Ovary (tissue), 9 donors: ENCODE measurements around the gene ZNF445. TPM values are rescaled to one million over a fixed set of nuclear protein-coding genes. Genes with fewer than 3 reads are reported as not detected.

Experiments used
- DNase-seq, 5 donors: peaks; one replicate each; pipeline ENCODE4 v3.0.0-alpha.2; 2019 to 2020
- H3K27ac ChIP-seq, 2 donors: fragments of 200-600 bp; one replicate each; pipeline versions ENCODE4 v1.5.1 to v1.8.0; 2019 to 2022
- H3K27me3 ChIP-seq: fragments of 200-600 bp; one replicate; pipeline ENCODE4 v1.8.0; 2022
- H3K36me3 ChIP-seq: fragments of 200-600 bp; sonication (generic); one replicate; pipeline ENCODE4 v1.5.1; 2019
- H3K4me1 ChIP-seq: one replicate; pipeline ENCODE4 v1.8.1; 2013; ENCODE audit warnings: mild to moderate bottlenecking, moderate library complexity; ENCODE audit not compliant: insufficient read depth
- H3K4me3 ChIP-seq: fragments of 200-600 bp; sonication (generic); one replicate; pipeline ENCODE4 v1.5.1; 2017
- H3K9me3 ChIP-seq, 2 donors: fragments of 200-600 bp in 1 of 2; sonication (generic) in 1 of 2; one replicate each; pipeline versions ENCODE4 v1.5.1 to v1.8.1; 2013 to 2019; ENCODE audit warnings: mild to moderate bottlenecking in 1 of 2, moderate library complexity in 1 of 2
- CTCF ChIP-seq, 3 donors: fragments of 450-650 bp in 2 of 3; fragments of 200-600 bp in 1 of 3; IDR thresholded peaks; one replicate each; pipeline versions ENCODE4 v1.5.1 to v1.8.0; 2016 to 2022; ENCODE audit warnings: antibody characterized with exemption in 3 of 3, mild to moderate bottlenecking in 1 of 3
- EP300 ChIP-seq: sonication (generic); formaldehyde crosslinking; IDR thresholded peaks from one replicate; pipeline ENCODE4 v1.6.1; 2017; ENCODE audit warnings: antibody characterized with exemption
- POLR2A ChIP-seq: fragments of 450-650 bp; IDR thresholded peaks from one replicate; pipeline ENCODE4 v1.6.1; 2017; ENCODE audit warnings: antibody characterized with exemption, mild to moderate bottlenecking, moderate library complexity
- WGBS, 3 donors: extraction: QIAGEN DNeasy Blood & Tissue Kit in 1 of 3; methylation state at CpG; one replicate each; pipeline versions ENCODE4 v1.1.5 to v1.1.7; 2013 to 2017; 5-methylcytosine and 5-hydroxymethylcytosine counted together
- intact Hi-C, 4 donors: fragments of 100-400 bp; cut with DNase I; formaldehyde crosslinking; loops; one replicate each; pipeline versions ENCODE4 v1.11.0 to v1.15.1; 2022 to 2023
- polyA plus RNA-seq, 2 donors: library from polyadenylated mRNA; stranded (reverse); fragments of 200-250 nt in 1 of 2; fragments of 350-450 nt in 1 of 2; fragmentation: Illumina TruSeq in 1 of 2; extraction: RNeasy Lipid Tissue Mini Kit (QIAGEN cat#74804) in 1 of 2; gene quantifications; one replicate each; pipeline ENCODE4 v1.2.3, GENCODE V29; 2013 to 2014
- total RNA-seq, 7 donors: library from RNA; depleted of rRNA in 2 of 7; stranded (reverse); fragments of >200 nt in 2 of 7; fragmentation: NEBNext Ultra II Directional in 3 of 7; extraction: Animal tissue kit (Norgen Biotek cat#: 25700) in 3 of 7; gene quantifications; one replicate each; pipeline versions ENCODE4 v1.1.0 to v1.2.4, GENCODE V29; 2016 to 2023
- donor health status: DM: no; HTN: no; CAD: no; lungs with moderate emphysema.
- donor health status: DM: no; HTN: no; CAD: no.
- donor health status: Bipolar disorder and iron deficiency.
- donor health status: DM: yes; HTN: yes; CAD: no.
- donor health status: DM: no; HTN: no; CAD: no.
- donor health status: DM: yes; HTN: yes; CAD: no.

The ZNF445 gene
- total and polyA plus RNA-seq, 9 donors = 5.2 to 30.3 (median 25.2) TPM

DNA sequence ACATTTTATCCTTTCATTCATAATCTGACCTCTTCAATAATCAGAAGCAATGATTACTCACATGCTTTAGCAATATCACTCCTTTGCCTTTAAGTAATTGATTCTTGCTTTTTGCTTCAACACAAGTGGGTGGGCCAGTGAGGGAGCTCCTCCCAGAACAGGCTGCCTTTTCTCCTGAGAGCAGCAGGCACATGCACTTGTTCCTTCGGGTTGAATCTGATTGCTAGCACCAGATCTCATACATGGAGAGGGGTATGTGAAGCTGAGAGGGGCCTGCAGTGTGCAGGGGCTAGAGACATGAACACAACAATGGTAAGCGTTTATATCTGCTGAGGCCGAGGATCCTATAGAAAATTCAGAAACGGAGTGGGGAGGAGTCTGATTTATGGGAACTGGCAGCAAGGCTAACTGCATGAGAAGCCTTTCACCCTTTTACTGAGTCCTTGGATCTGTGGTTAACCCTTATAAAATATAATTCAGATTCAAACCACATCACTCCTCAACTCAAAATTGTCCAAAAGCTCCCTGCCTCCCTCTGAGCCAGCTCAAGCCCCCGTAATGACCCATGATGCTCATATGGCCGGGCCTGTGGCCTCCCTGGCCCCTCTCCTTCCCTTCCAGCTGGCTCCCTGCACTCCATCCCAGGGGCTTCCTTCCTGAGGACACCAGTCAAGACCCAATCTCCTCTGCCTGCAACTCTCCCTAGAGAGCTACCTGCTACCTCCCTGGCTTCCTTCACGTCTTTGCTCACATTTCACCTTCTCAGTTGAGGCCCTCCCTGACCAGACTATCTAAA lies 32.4 kb downstream of the ZNF445 start:
- Histone ChIP-seq H3K27ac (no peak overlapping the region), H3K4me1 (no peaks in the 10 kb centered on the region), H3K4me3 (no peak overlapping the region), H3K36me3 (no peaks in the 10 kb centered on the region), H3K9me3 (no peaks in the 10 kb centered on the region), H3K27me3 (no peaks in the 10 kb centered on the region)
- intact Hi-C loops = no loop called here
- 89 to 92% (median 91%) methylated on average over 7 of the region's 7 CpGs for WGBS, 3 donors
- TF ChIP-seq POLR2A (no peak), EP300 (no peak), CTCF (IDR thresholded peaks at IDR 0.05) (no peak)
- DNase-seq = no peak

DNA sequence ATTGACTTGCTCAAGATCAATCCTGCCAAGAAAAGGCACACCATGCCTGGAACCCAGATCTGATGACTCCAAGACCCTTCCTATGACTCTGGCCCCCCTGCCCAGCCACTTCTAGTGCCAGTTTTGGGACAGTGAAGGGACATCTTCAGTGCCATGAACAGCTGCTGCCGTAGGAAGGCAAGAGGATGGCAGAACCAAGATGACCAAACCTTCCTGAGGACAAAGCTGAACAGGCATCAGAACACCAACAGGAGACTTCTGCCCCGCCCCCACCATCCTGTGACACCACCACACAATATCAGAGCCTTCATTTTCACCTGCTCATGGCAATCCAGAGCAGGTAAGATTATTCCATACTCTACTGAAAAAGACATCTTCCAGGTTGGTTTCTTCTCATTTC lies 33.0 kb downstream of the ZNF445 start:
- TF ChIP-seq CTCF (IDR thresholded peaks at IDR 0.05) (no peak), POLR2A (no peak)
- no peaks in the 10 kb centered on the region for H3K4me1 ChIP-seq
- no peak overlapping the region for H3K4me3 ChIP-seq
- no peaks in the 10 kb centered on the region for H3K9me3 ChIP-seq
- intact Hi-C loops = no loop called here
- DNase-seq = no peak
- 92 to 100% (median 97%) methylated on average over 2 of the region's 2 CpGs for WGBS, 3 donors
- no peak overlapping the region for H3K27ac ChIP-seq
- no peaks in the 10 kb centered on the region for H3K27me3 ChIP-seq
- H3K36me3 ChIP-seq = no peaks in the 10 kb centered on the region

- no peaks in the 10 kb centered on the region for H3K27me3 ChIP-seq
- 73 to 84% (median 79%) methylated on average over 2 of the region's 2 CpGs for WGBS, 3 donors
- DNase-seq = no peak
- no peaks in the 10 kb centered on the region for H3K36me3 ChIP-seq
- intact Hi-C loops = no loop called here
- H3K4me3 ChIP-seq = no peak overlapping the region
- H3K27ac ChIP-seq = no peak overlapping the region
- H3K9me3 ChIP-seq = no peaks in the 10 kb centered on the region
- H3K4me1 ChIP-seq = no peaks in the 10 kb centered on the region
- TF ChIP-seq CTCF (IDR thresholded peaks at IDR 0.05) (no peak), POLR2A (no peak), EP300 (no peak)
Measured at GRCh38 chr3:44442596-44443309, 34.7 kb downstream of the ZNF445 start.

GRCh38 chr3:44439499-44440295 lies 37.8 kb downstream of the ZNF445 start:
- Histone ChIP-seq H3K27ac (peak overlapping the region; percentile 2 to 52), H3K36me3 (no peaks in the 10 kb centered on the region), H3K9me3 (no peaks in the 10 kb centered on the region), H3K4me1 (no peaks in the 10 kb centered on the region), H3K27me3 (no peaks in the 10 kb centered on the region), H3K4me3 (no peak overlapping the region)
- 32 to 47% (median 39%) methylated on average over 7 of the region's 7 CpGs for WGBS, 3 donors
- intact Hi-C loops = no loop called here
- TF ChIP-seq CTCF (IDR thresholded peaks at IDR 0.05) (no peak), POLR2A (peak; percentile 13)
- peak in 4 of 5 donors; percentile 33 to 56 (median 48) for DNase-seq
